ENCODE measurements around the gene PXMP4. TPM values are rescaled to one million over a fixed set of nuclear protein-coding genes. Genes with fewer than 3 reads are reported as not detected.

Gene PXMP4
- polyA plus RNA-seq, 4 donors: 8.9 to 9.5 (median 9.1) TPM

GRCh38 chr20:33732166-33732970 lies 12.3 kb upstream of the PXMP4 start:
- DNase-seq (ENCODE audit: low read depth in 4 of 4, low spot score in 3 of 4): peak; percentile 76 to 87 (median 85)

DNA sequence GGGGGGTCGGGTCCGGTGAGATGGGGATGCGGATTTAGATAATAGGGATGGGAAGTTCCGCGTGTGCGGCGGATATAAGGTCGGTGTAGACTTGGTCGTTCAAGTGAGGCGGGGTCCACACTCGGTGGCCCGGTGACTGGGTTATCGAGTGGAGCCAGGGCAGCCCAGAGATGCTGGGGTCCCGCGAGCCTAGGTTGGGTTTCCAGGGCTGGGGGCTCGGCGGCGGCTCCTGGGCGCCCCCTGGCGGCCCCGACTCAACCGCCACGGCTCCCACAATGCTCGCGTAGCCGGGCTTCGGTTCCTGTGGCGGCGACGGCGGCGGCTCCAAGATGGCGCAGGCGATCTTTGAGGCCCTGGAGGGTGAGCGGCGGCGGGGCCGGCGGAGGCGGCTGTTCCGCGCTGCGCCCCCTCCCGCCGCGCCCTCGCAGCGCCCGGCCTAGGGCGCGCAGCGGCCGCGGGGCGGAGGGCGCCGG lies 11.6 kb upstream of the PXMP4 start, which contains the start of gene ZNF341:
ZNF341 (plus strand) TSS at position 304 of the 473 bp plus-strand sequence; CDS start at position 330, 26 bp downstream.
- DNase-seq (ENCODE audit: low read depth in 4 of 4, low spot score in 3 of 4): peak in 1 of 4 donors; percentile 75

GRCh38 chr20:33730946-33731692 lies 11.0 kb upstream of the PXMP4 start:
- no peak for DNase-seq (ENCODE audit: low read depth in 4 of 4, low spot score in 3 of 4)

- DNase-seq (ENCODE audit: low read depth in 4 of 4, low spot score in 3 of 4): no peak
Measured at GRCh38 chr20:33729101-33729500, 9.0 kb upstream of the PXMP4 start.

DNA sequence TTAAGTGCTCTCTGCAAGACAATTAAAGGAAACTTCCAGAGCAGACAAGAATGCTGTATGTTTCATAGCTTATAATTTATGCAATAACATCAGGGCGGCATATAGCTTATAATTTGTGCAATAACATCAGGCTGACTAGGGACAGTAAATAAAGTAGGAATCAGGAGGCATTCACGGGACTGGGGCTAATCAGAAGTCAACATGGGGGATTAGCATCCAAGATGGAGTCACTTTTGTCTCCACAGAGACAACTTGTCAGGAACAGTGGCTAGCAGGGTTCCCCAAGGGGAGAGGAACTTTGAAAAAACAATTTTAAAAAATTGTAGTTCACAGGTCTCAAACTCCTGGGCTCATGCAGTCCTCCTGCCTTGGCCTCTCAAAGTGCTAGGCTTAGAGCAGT lies 8.4 kb upstream of the PXMP4 start:
- no peak for DNase-seq (ENCODE audit: low read depth in 4 of 4, low spot score in 3 of 4)

DNA sequence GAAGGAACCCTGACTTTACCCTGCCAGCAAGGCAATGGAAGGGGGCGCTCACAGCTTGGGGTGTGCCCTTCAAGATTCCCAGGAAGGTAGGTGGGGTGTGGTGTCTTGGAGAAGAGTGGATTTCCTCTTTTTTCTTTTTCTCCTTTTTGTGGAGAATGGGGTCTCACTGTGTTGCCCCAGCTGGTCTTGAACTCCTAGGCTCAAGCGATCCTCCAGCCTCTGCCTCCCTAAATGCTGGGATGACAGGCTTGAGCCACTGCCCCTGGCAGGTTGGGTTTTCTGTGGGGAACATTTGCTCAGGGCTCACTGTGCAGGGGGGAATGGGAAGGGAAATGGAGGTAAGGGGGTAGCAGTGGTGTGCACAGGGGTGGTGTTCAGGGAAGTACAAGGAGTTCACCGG lies 7.7 kb upstream of the PXMP4 start:
- no peak for DNase-seq (ENCODE audit: low read depth in 4 of 4, low spot score in 3 of 4)

DNA sequence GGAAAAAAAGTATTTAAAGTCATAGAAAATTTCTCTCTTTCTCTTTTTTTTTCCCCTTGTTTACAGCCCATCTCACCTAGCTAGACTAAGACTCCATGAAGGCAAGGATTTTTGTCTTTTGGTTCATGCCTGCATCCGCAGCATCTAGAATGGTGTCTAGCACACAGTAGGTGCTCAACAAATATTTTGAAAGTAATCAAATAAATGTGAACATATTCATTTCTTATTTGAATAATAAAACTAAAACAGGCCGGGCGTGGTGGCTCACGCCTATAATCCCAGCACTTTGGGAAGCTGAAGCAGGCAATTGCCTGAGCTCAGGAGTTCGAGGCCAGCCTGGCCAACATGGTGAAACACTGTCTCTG lies 7.0 kb upstream of the PXMP4 start:
- DNase-seq (ENCODE audit: low read depth in 4 of 4, low spot score in 3 of 4): no peak

- no peak for DNase-seq (ENCODE audit: low read depth in 4 of 4, low spot score in 3 of 4)
Measured at GRCh38 chr20:33725607-33726264, 5.6 kb upstream of the PXMP4 start.

GRCh38 chr20:33724439-33725094 lies 4.5 kb upstream of the PXMP4 start:
- no peak for DNase-seq (ENCODE audit: low read depth in 4 of 4, low spot score in 3 of 4)

GRCh38 chr20:33721391-33722140 lies 1.5 kb upstream of the PXMP4 start:
- DNase-seq (ENCODE audit: low read depth in 4 of 4, low spot score in 3 of 4): no peak

GRCh38 chr20:33719277-33719988 lies 677 bp downstream of the PXMP4 start:
- no peak for DNase-seq (ENCODE audit: low read depth in 4 of 4, low spot score in 3 of 4)

DNA sequence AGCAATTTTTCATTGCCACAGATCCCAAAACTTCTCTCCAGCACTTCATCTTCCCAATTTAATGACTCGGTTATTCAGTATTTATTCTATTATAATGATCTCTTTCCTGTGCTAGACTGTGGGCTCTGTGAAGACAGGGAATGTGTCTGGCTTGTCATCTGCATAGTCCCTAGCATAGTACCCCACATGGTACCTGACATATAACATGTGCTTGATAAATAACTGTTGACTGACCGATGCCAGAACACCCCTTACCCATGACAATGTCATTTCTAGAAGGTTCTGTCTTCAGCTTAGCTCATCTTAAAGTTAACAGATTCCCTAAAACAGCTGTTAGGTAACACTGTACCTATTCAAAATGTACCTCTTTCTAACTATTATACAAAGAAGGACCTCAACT lies 3.6 kb downstream of the PXMP4 start:
- DNase-seq (ENCODE audit: low read depth in 4 of 4, low spot score in 3 of 4): no peak

DNA sequence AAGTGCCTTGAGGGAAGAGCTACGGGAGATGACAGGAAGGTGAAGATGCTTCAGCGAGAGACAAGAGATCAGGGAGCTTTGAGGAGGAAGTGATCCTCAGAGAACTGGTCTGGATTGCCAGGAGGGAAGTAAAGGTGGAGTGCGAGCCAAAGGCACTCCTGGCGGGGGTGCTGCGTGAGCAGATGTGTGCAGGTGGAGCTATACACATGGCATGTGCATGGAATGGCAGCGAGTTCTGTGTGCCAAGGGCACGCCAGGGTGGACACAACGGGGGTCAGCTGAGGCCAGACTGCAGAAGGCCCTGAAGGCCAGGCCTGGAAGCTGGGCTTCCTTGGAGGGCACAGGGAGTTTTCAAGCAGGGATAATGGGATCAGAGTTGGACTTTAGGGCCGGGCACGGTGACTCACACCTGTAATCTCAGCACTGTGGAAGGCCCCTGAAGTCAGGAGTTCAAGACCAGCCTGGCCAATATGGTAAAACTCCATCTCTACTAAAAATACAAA lies 6.2 kb downstream of the PXMP4 start:
- no peak for DNase-seq (ENCODE audit: low read depth in 4 of 4, low spot score in 3 of 4)

DNA sequence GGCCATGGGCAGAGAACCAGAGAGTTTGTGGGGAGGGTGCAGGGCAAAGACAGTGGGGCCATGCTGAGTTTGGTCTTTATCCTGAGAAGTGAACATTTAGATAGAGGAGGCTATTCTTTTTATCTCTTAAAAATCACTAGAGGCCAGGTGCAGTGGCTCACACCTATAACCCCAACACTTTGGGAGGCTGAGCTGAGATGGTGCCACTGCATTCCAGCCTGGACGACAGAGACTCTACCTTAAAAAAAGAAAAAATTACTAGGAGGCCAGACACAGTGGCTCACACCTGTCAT lies 8.7 kb downstream of the PXMP4 start:
- DNase-seq (ENCODE audit: low read depth in 4 of 4, low spot score in 3 of 4): no peak

DNA sequence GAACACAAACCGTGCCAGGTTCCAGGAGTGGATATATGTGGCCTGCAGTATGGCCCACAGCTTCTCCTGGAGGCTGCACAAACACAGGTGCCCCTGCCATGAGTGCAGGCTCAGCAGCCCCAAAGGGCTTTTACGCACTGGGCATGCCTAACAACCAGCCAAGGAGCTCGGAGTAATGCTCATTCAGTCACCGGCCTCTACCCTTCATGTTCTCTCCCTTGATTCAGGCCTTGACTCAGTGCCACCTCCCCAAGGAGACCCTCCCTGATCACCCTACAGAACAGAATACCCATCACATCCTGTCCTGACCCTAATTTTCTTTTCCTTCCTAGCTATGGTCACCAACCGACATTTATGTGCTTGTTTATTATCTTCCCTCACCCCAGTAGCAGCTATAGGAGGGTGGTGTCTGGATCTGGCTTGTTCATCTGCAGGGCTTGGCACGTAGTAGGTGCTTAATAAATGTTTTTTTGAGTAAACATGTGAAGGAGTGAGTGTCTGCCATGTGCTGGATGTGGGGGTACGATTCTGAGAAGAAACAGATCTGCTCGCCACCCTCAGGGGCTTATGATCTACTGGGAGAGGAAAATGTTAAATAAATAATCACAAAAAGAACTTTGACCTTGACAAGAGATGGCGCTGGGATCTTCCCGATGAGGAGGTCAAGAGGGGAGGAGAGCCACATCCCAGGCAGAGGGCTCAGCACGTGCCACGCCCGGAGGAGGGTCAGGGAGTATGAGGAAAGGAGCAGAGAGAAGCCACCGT lies 9.2 kb downstream of the PXMP4 start:
- DNase-seq (ENCODE audit: low read depth in 4 of 4, low spot score in 3 of 4): no peak

DNA sequence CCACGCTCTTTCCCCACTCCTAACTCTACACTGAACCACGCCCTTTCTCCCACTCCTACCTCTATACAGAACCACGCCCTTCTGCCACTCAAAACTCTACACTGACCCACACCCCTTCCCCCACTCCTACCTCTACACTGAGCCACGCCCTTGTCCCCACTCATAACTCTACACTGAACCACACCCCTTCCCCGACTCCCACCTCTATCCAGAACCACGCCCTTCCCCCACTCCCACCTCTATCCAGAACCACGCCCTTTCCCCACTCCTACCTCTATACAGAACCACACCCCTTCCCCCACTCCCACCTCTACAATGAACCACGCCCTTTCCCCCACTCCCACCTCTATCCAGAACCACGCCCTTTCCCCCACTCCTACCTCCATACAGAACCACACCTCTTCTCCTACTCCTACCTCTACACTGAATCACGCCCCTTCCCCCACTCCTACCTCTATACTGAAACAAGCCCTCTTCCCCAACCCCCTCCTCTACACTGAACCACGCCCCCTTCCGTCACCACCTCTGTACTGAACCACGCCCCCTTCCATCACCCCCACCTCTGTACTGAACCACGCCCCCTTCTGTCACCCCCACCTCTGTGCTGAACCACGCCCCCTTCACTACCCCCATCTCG lies 10.1 kb downstream of the PXMP4 start:
- DNase-seq (ENCODE audit: low read depth in 4 of 4, low spot score in 3 of 4): no peak

- no peak for DNase-seq (ENCODE audit: low read depth in 4 of 4, low spot score in 3 of 4)
Measured at GRCh38 chr20:33709398-33709797, 10.7 kb downstream of the PXMP4 start.

DNA sequence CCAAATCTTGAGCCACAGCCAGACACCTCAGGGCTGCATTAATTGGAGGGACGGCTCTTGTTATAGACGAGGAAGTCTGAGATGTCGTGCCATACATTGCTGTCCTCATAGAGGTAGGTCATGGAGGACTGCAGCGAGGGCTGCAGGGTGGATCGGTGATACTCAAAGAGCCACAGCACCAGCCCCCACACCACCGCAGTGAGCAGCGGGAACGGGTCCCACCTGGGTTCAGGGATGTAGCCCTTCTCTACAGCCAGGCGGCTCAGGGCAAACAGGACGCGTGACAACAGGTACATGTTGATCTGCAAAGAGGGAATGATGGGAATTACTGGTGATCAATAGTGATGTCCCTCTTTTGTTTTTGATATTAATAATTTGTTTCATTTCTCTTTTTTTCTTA lies 12.4 kb downstream of the PXMP4 start:
- DNase-seq (ENCODE audit: low read depth in 4 of 4, low spot score in 3 of 4): no peak
